ENCODE measurements around the gene BRINP1. TPM values are rescaled to one million over a fixed set of nuclear protein-coding genes. Genes with fewer than 3 reads are reported as not detected.

BRINP1 gene
- total and polyA plus RNA-seq, 8 donors: 0.04 to 0.19 (median 0.08) TPM; not detected in 3

DNA sequence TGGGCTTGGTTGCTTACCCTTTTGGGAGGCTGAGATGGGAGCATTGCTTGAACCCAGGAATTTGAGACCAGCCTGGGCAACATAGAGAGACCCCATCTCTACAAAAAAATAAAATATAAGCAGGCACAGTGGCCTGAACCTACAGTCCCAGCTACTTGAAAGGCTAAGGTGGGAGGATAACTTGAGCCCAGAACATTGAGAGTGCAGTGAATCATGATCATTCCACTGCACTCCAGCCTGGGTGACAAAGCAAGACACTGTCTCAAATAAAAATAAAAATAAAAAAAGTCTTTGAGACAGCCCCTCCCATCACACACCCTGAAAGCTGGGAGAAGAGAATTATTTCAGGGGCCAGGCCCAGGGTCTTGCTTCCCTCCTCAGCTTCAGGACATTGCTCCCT, 251.8 kb downstream of the BRINP1 start:
- intact Hi-C loops (cut with DNase I): no loop called here
- Histone ChIP-seq H3K27me3 (no peaks in the 10 kb centered on the region), H3K4me1 (no peaks in the 10 kb centered on the region), H3K36me3 (no peaks in the 10 kb centered on the region), H3K27ac (no peak overlapping the region), H3K4me3 (no peak overlapping the region), H3K9me3 (no peaks in the 10 kb centered on the region)
- ATAC-seq (no peak), FAIRE-seq (no peak), DNase-seq (no peak)
- TF ChIP-seq, protein P1, sequence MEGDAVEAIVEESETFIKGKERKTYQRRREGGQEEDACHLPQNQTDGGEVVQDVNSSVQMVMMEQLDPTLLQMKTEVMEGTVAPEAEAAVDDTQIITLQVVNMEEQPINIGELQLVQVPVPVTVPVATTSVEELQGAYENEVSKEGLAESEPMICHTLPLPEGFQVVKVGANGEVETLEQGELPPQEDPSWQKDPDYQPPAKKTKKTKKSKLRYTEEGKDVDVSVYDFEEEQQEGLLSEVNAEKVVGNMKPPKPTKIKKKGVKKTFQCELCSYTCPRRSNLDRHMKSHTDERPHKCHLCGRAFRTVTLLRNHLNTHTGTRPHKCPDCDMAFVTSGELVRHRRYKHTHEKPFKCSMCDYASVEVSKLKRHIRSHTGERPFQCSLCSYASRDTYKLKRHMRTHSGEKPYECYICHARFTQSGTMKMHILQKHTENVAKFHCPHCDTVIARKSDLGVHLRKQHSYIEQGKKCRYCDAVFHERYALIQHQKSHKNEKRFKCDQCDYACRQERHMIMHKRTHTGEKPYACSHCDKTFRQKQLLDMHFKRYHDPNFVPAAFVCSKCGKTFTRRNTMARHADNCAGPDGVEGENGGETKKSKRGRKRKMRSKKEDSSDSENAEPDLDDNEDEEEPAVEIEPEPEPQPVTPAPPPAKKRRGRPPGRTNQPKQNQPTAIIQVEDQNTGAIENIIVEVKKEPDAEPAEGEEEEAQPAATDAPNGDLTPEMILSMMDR (IDR thresholded peaks at IDR 0.05): no peak
